Karpas-422 (cell line): ENCODE results near the gene ARSI. TPM values are rescaled to one million over a fixed set of nuclear protein-coding genes. Genes with fewer than 3 reads are reported as not detected.

Experiments
- DNase-seq: peaks from one replicate; pipeline ENCODE4 v3.0.0-alpha.2; 2015
- H2AFZ ChIP-seq: fragments of 200-600 bp; sonication (generic); 2 replicates; pipeline ENCODE4 v1.6.1; 2014; ENCODE audit warnings: antibody characterized with exemption, low read length, mixed read lengths
- H3K27ac ChIP-seq: fragments of 200-600 bp; sonication (generic); 2 replicates; pipeline ENCODE4 v1.5.1; 2014; ENCODE audit warnings: mild to moderate bottlenecking, low read length, moderate library complexity
- H3K27me3 ChIP-seq: fragments of 200-600 bp; sonication (generic); 2 replicates; pipeline ENCODE4 v1.6.1; 2014; ENCODE audit warnings: low read length, mixed read lengths
- H3K36me3 ChIP-seq: fragments of 200-600 bp; sonication (generic); 2 replicates; pipeline ENCODE4 v1.6.1; 2014; ENCODE audit warnings: low read length, mixed read lengths; ENCODE audit not compliant: insufficient read depth
- H3K4me1 ChIP-seq: fragments of 200-600 bp; sonication (generic); 2 replicates; pipeline ENCODE4 v1.6.1; 2014; ENCODE audit warnings: mild to moderate bottlenecking, low read length, mixed read lengths
- H3K4me2 ChIP-seq: fragments of 200-600 bp; sonication (generic); 2 replicates; pipeline ENCODE4 v1.6.1; 2014; ENCODE audit warnings: low read length, low read depth, mild to moderate bottlenecking; ENCODE audit not compliant: poor library complexity, severe bottlenecking
- H3K4me3 ChIP-seq: fragments of 200-600 bp; sonication (generic); 2 replicates; pipeline ENCODE4 v1.5.1; 2014; ENCODE audit warnings: mild to moderate bottlenecking, antibody characterized with exemption, low read length, mixed read lengths
- H3K79me2 ChIP-seq: fragments of 200-600 bp; sonication (generic); 2 replicates; pipeline ENCODE4 v1.6.1; 2014; ENCODE audit warnings: mild to moderate bottlenecking, low read length, mixed read lengths
- H3K9ac ChIP-seq: fragments of 200-600 bp; sonication (generic); 2 replicates; pipeline ENCODE4 v1.6.0; 2014; ENCODE audit warnings: low read length
- H3K9me2 ChIP-seq: fragments of 200-600 bp; sonication (generic), shearing (Covaris generic); replicated peaks from 2 replicates; pipeline ENCODE4 v1.6.0; 2014; ENCODE audit warnings: mild to moderate bottlenecking, low read length, moderate library complexity; ENCODE audit not compliant: insufficient read depth
- H3K9me3 ChIP-seq: fragments of 300-700, 200-600 bp; sonication (generic); 2 replicates; pipeline ENCODE4 v1.6.1; 2014; ENCODE audit warnings: low read length, mixed read lengths
- H4K20me1 ChIP-seq: fragments of 200-600 bp; sonication (generic); 2 replicates; pipeline ENCODE4 v1.6.1; 2014; ENCODE audit warnings: mild to moderate bottlenecking, antibody characterized with exemption, low read length, low read depth; ENCODE audit not compliant: insufficient read depth
- total RNA-seq: library from RNA; depleted of rRNA; stranded (reverse); fragments of >200 nt; shearing (Covaris generic); gene quantifications from 2 replicates; pipeline ENCODE4 v1.2.3, GENCODE V29; 2014; ENCODE audit warnings: low replicate concordance; rRNA removed

ARSI gene
- not detected in 2 replicates for total RNA-seq

GRCh38 chr5:150302301-150303069 is at the start of gene ARSI:
TSS of gene ARSI (minus strand) at chr5:150302905. CDS start at chr5:150302373, 532 bp downstream.
- H2AFZ ChIP-seq = no peak within 1 kb of the TSS

GRCh38 chr5:150350524-150351344 is 48.0 kb upstream of the ARSI start:
- H3K27ac ChIP-seq = no peak overlapping the region
- no peak overlapping the region; the same call in 1 of the 2 replicates for H2AFZ ChIP-seq

More at GRCh38 chr5:150302301-150303069, at the start of gene ARSI:
- H3K4me2 ChIP-seq = no peak within 1 kb of the TSS
- peaks cover 4% of the 10 kb centered on the region; the same call in 1 of the 2 replicates for H4K20me1 ChIP-seq
- no peaks in the 10 kb centered on the region for H3K9me3 ChIP-seq
- no peaks in the 10 kb centered on the region for H3K27me3 ChIP-seq
- no peaks in the 10 kb centered on the region for H3K9me2 ChIP-seq
- H3K4me1 ChIP-seq = no peaks in the 10 kb centered on the region
- H3K79me2 ChIP-seq = no peaks in the 10 kb centered on the region
- H3K9ac ChIP-seq = no peak within 1 kb of the TSS
- H3K36me3 ChIP-seq = no peaks in the 10 kb centered on the region
- no peak for DNase-seq
- no peak within 1 kb of the TSS for H3K4me3 ChIP-seq
- H3K27ac ChIP-seq = no peak within 1 kb of the TSS

GRCh38 chr5:150349681-150350275 is 47.1 kb upstream of the ARSI start:
- no peak overlapping the region for H3K9ac ChIP-seq
- H2AFZ ChIP-seq = no peak overlapping the region
- no peak overlapping the region for H3K4me2 ChIP-seq
- no peaks in the 10 kb centered on the region for H3K9me3 ChIP-seq
- H3K27me3 ChIP-seq = no peaks in the 10 kb centered on the region
- no peaks in the 10 kb centered on the region for H3K9me2 ChIP-seq
- H3K27ac ChIP-seq = no peak overlapping the region
- H3K36me3 ChIP-seq = no peaks in the 10 kb centered on the region
- no peaks in the 10 kb centered on the region for H3K79me2 ChIP-seq
- H4K20me1 ChIP-seq = no peaks in the 10 kb centered on the region
- no peak for DNase-seq
- no peak overlapping the region for H3K4me3 ChIP-seq
- H3K4me1 ChIP-seq = peaks cover 10% of the 10 kb centered on the region

More at GRCh38 chr5:150350524-150351344, 48.0 kb upstream of the ARSI start:
- H3K27me3 ChIP-seq = no peaks in the 10 kb centered on the region
- H3K36me3 ChIP-seq = no peaks in the 10 kb centered on the region
- no peaks in the 10 kb centered on the region for H3K9me2 ChIP-seq
- H3K9me3 ChIP-seq = no peaks in the 10 kb centered on the region
- peaks cover 10% of the 10 kb centered on the region for H3K4me1 ChIP-seq
- no peaks in the 10 kb centered on the region for H4K20me1 ChIP-seq
- H3K4me2 ChIP-seq = no peak overlapping the region
- no peaks in the 10 kb centered on the region for H3K79me2 ChIP-seq
- H3K9ac ChIP-seq = no peak overlapping the region
- peak; percentile 84 for DNase-seq
- H3K4me3 ChIP-seq = no peak overlapping the region

GRCh38 chr5:150347451-150347850 is 44.7 kb upstream of the ARSI start:
- no peaks in the 10 kb centered on the region for H3K9me3 ChIP-seq
- no peak overlapping the region for H3K27ac ChIP-seq
- no peaks in the 10 kb centered on the region for H3K27me3 ChIP-seq
- no peaks in the 10 kb centered on the region for H3K9me2 ChIP-seq
- no peaks in the 10 kb centered on the region for H3K36me3 ChIP-seq
- no peaks in the 10 kb centered on the region for H3K79me2 ChIP-seq
- no peak overlapping the region for H3K4me2 ChIP-seq
- H3K9ac ChIP-seq = no peak overlapping the region
- H4K20me1 ChIP-seq = no peaks in the 10 kb centered on the region
- DNase-seq = no peak
- H2AFZ ChIP-seq = no peak overlapping the region
- peaks cover 10% of the 10 kb centered on the region for H3K4me1 ChIP-seq
- no peak overlapping the region for H3K4me3 ChIP-seq

- Histone ChIP-seq H3K27me3 (no peaks in the 10 kb centered on the region), H3K9me3 (no peaks in the 10 kb centered on the region), H3K36me3 (no peaks in the 10 kb centered on the region), H4K20me1 (no peaks in the 10 kb centered on the region), H3K9me2 (no peaks in the 10 kb centered on the region), H3K79me2 (no peaks in the 10 kb centered on the region), H2AFZ (no peak overlapping the region), H3K9ac (no peak overlapping the region), H3K4me1 (peaks cover 10% of the 10 kb centered on the region), H3K4me2 (no peak overlapping the region), H3K27ac (no peak overlapping the region), H3K4me3 (no peak overlapping the region)
- no peak for DNase-seq
Observed at GRCh38 chr5:150347003-150347402, 44.3 kb upstream of the ARSI start.

- Histone ChIP-seq H3K4me2 (no peak overlapping the region), H2AFZ (no peak overlapping the region), H3K9me3 (no peaks in the 10 kb centered on the region), H3K36me3 (no peaks in the 10 kb centered on the region), H3K27me3 (no peaks in the 10 kb centered on the region), H3K27ac (no peak overlapping the region), H3K4me1 (peaks cover 10% of the 10 kb centered on the region), H3K9ac (no peak overlapping the region), H3K9me2 (no peaks in the 10 kb centered on the region), H3K4me3 (no peak overlapping the region), H3K79me2 (no peaks in the 10 kb centered on the region), H4K20me1 (no peaks in the 10 kb centered on the region)
- no peak for DNase-seq
Observed at GRCh38 chr5:150346592-150346991, 43.9 kb upstream of the ARSI start.

GRCh38 chr5:150345716-150346115 is 43.0 kb upstream of the ARSI start:
- Histone ChIP-seq H3K4me3 (no peak overlapping the region), H3K79me2 (no peaks in the 10 kb centered on the region), H2AFZ (no peak overlapping the region), H3K27me3 (no peaks in the 10 kb centered on the region), H3K27ac (no peak overlapping the region), H3K36me3 (no peaks in the 10 kb centered on the region), H3K9ac (no peak overlapping the region), H3K4me2 (no peak overlapping the region), H3K4me1 (peaks cover 8% of the 10 kb centered on the region), H3K9me2 (no peaks in the 10 kb centered on the region), H4K20me1 (no peaks in the 10 kb centered on the region), H3K9me3 (no peaks in the 10 kb centered on the region)
- no peak for DNase-seq
